Stimulated activated CD4-positive, alpha-beta T cell treated with anti-CD3 and anti-CD28 coated beads, Interleukin-1b, Interleukin-23, amount 100 ng/mL, for 48 hours (primary cell): ENCODE data around the gene XYLT2.
"Not testable (repeated sequence)": the region's sequence is repeated elsewhere in the genome, so short reads cannot be mapped to it uniquely, and the experiment has no call there.

ENCODE experiments used
- DNase-seq: peaks from one replicate; pipeline ENCODE4 v3.0.0-alpha.2; 2020

Gene XYLT2

DNA sequence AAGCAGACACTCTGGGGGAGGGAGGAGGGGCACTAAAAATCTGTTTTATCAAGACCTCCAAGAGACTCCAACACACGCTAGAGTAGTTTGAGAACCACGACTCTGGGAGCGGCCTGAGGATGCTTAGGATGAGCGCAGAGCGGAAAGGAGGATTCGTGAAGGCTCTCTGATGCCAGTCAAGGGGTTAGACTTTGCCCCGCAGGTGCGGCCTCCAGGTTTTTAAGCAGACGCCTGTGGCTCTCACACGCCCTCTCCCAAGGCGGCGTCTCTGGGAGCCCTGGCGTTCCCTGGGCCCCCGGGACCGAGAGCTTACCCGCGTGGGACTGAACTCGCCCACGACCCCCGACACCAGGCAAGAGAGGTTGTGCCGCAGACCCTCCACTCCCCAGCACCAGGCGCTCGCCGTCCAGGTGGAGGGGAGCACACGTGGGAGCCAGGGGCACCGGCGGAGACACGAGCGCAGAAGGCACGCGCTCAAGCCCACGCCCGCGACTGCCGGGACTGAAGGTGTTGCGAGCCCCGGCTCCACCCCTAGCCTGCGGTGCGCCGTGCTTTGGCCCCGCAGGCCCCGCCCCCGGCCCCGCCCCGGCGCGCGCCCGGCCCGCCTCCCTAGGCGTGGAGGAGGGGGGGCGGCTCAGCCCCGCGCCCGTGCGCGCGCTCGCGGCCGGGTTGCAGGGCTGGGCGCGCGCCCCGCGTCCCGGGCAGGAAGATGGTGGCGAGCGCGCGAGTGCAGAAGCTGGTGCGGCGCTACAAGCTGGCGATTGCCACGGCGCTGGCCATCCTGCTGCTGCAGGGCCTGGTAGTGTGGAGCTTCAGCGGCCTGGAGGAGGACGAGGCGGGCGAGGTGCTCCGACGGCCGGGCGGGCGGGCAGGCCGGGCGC, at the start of gene XYLT2:
TSS of gene XYLT2 (plus strand) at position 695 of the 881 bp plus-strand sequence. CDS start at position 710, 15 bp downstream.
- DNase-seq: peak; percentile 90

DNA sequence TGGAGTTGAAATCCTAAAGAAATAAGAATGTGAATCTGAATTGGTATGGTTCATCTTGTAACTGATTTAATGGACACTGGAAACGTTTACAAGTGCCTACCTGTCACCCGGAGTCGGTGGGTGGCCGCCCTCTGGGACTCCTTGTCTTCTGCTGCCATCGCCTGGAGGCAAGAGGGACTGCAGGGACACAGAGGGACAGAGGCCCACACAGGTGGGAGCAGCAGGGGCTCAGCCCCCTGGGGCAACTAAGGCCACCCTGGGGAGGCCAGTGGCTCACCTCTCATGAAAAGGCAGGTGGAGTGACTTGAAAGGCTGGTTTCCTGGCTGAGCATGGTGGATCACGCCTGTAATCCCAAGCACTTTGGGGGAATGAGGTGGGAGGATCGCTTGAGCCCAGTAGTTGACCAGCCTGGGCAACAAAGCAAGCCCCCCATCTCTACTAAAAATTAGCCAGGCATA, 48.5 kb upstream of the XYLT2 start:
- DNase-seq: peak; percentile 82

DNA sequence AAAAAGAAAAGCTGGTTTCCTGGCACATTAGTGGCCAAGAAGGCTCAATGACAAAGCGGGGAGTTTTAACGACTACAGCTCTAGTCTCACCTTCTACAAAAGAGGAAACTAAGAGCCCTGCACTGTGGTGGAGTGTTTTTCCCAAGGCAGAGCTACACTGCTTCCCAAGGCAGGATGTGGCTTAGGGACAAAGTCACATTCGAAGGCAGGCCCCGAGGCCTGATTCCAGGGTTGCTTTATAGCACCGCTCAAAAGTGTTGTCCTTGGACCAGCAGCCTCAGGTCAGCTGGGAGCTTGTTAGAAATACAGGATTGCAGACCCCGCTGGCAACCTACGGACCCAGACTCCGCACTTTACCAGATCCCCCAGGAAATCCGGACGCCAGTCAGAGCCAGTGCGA, 47.9 kb upstream of the XYLT2 start:
- DNase-seq: no peak

DNA sequence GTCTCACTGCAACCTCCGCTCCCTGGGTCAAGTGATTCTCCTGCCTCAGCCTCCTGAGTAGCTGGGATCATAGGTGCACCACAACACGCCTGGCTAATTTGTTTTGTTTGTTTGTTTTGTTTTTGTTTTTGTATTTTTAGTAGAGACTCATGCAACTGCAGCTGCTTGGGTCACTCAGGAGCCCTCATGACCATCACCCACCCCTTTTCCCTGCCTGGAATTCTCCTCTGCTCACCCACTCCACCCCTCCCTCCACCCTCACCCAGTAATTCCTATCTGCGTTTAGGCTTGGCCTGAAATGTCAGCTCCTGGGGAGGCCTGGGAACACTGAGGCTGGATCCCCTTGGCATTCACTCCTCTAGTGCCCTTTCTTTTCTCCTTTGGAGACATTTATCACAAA, 46.1 kb upstream of the XYLT2 start:
- no peak for DNase-seq

DNA sequence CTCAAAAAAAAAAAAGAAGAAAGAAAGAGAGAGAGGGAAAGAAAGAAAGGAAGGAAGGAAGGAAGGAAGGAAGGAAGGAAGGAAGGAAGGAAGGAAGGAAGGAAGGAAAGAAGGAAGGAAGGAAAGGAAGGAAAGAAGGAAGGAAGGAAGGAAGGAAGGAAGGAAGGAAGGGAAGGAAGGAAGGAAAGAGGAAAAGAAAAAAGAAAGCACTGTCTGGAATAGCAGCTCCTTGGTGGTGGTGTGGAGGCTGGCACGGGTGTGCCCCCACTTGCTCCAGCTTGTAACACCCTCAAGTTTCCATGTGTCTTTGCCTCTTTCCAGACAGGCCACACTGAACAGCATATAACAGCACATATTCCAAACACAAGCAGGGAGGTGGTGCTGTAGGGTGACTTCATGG, 45.1 kb upstream of the XYLT2 start:
- not testable (repeated sequence) for DNase-seq

DNA sequence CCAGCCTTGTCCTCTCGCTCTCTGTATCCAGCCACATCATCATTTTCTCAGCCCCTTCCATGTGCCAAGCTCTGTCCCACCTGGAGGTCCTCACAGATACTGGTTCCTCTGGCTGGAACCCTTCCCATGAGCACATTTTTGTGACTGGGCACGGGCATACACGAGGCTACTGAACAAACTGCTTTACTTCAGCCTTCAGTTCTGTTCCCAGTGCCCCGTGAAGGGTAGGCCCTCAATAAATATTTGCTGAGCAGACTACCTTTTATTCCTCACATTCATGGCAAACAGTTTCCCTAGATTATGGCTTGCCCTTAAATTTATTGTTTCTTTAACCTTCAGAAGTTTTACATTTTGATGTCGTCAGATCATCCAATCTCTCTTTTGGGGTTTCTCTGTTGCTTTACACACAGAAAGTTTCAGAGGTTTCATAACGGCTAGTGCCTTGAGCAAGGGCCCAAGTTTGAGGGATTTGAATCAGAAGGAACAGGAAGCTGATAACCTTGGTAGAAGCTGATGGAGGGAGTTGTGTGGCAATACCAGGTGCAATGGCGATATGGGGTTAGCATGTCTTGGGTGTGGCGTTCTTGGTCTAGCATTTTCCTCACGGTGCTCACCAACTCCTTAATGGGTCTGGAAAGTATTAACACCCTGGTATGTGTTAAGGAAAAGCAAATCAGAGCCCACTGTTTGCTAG, 43.9 kb upstream of the XYLT2 start:
- DNase-seq: no peak

DNA sequence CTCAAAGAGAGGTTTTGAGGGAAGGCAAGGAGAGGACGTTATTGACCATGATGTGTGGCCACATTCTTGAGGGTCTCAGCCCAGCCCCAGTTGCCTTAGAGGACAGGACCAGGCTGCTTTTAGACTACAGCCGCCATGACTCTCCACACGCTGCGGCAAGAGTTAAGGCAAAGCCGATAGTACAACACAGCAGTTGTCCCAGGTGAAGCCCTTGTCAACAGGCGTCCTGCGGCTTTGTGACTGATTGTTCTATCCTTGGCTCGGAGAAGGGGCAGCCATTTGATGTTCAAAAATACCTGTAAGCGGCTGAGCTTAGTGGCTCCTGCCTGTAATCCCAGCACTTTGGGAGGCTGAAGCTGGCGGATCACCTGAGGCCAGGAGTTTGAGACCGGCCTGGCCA, 42.9 kb upstream of the XYLT2 start:
- no peak for DNase-seq

DNA sequence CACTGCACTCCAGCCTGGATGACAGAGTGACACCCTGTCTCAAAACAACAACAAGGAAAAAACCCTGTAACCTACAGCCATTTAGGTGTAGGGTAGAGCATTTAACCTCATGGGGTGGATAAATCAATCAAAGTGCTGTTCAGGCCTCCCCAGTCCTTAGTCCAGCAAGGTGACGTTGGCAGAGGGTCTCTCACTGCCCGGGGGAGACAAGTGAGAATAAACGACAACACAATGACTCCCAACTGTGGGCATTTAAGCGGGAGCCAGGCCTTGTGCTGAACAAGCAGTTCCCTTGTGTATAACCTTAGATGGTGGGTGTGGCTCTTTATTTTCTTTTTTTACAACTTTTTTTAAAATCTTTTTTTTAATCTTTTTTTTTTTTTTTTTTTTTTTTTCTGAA, 42.3 kb upstream of the XYLT2 start:
- no peak for DNase-seq

DNA sequence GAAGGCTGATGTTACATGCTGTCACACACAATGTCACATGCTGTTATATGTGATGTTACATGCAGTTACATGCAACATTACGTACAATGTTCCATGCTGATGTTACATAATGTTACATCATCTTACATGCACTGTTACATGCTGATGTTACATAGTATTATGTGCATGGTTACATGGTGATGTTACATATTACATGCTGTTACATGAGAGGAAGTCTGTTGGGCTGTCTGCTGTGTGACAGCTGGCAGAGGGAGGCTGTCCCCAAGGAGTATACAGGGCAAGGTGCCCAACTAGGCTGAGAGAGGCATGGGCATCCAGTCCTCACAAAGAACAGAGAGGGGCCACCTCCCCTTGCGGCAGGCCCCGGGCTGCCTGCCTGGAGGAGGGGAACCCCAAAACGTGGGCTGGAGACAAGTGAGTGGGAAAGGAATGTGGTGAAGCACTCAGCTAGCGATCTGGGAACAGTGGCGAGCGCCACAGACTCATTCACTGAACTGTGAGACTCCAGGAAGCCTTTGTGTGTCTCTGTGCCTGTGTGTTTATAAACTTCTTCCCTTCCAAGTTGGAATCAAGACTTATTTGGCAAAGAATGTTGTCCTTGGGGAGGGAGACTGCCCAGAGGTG, 41.0 kb upstream of the XYLT2 start:
- DNase-seq: no peak

DNA sequence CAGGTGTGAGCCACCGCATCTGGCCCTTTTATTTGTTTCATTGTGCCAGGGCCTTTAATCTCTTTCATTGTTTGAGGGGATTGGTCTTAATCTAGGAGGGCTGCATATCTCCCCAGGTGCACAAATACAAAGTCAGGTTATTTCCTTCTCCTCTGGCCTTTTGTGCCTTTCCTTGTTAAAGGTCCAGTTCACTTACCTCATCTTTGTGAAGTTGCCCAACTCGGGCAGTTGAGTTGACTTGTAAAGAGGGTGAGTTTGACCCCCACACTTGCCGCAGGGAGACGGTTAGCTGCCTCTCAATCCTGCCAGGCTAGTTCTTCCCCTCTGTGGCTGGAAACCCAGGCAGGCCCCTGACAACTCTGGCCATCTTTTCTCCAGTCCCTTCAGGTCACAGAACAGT, 38.3 kb upstream of the XYLT2 start:
- no peak for DNase-seq

DNA sequence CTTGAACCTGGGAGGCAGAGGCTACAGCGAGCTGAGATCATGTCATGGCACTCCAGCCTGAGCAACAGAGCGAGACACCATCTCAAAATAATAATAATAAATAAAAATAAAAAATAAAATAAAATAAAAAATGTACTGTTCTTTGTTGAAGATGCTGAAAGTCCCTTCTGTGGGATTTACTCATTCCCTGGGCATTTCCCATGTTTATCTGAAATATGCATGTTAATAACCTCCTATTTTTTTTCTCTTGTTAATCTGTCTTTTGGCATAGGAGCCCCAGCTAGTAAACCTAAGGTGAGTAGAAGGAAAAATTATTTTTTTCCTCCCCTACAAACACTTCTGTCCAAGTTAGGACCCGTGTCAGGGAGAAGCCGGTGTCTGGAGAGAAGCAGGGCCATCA, 37.3 kb upstream of the XYLT2 start:
- no peak for DNase-seq

DNA sequence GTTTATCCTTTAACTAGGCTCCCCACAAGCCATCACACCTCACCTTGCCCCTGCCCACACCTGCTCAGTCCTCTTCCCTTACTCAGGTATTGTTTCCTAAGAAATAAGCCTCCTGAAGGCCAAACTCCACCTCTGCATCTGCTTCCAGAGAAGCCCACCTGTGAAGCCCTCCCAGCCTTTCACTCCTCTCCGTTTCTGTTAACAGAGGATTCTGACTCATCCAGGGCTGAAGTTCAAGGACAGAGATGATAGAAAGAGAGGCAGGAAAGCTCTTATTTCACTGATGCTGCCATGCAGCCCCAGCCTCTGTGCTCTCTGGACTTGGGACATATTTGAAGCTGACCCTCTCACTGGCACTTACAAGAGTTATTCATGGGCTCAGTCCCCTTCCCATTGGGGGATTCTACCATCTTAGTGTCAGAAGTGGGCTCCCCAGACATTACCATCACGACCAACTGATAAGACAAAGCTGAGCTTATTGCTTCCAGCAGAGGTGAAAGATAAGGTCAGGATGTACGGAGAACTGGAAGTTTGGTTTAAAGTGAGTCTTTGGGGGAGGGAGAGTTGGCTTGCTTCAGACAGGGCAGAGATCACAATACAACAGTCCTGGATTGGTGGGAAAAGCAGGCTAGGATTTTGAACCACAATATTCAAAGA, 35.3 kb upstream of the XYLT2 start:
- DNase-seq: no peak

DNA sequence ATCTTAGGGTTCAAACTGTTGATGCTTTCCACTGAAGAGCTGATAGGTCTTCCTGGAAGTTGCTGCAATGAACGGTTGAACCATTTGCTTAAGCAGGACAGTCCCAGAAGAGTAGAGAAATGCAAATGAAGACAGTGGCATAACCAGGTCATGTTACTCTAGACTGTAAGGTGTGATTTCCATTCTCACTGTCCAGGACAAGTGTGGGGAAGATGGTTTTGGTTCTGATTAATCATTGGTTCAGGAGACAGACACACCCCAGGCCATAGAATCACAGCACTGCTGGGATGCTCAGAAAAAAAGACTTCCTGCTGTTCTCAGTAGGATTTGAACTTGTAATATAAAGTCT, 34.8 kb upstream of the XYLT2 start:
- DNase-seq: no peak

DNA sequence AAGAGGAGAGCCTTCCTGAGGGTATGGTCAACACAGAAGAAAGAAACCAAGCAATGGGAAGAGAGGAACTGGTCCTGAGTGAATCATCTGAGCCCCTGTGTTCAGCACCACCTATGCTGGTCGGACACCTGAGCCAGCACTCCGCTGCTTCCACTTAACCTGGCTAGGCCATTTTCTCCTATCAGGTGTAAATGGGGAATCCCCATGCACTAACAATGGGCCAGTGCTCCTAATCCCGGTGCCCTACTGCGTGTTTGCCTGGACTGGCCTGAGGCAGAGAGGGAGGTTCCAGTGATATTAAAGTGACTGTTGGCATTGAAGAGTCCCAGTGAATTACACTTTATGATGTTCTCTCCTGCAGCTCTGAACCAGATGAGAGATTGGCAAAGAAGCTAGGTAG, 34.4 kb upstream of the XYLT2 start:
- no peak for DNase-seq

DNA sequence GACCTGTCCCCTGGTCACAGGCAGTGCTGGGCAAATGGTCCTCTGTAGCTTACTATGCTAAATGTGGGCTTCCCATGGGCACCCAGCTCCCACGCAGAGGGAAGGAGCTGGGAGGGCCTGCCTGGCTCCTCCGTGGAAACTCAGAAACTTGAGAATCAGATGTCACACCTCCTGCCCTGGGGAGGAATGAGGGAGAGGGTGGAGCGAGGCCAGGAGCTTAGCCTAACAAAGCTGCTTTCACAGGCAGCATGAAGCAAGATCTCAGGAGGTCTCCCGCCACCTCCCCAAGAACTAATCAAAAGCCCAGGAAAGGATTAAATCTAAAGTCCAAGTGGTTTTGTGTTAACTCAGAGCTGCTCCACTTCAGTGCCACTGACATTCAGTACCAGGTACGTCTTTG, 33.6 kb upstream of the XYLT2 start:
- no peak for DNase-seq

DNA sequence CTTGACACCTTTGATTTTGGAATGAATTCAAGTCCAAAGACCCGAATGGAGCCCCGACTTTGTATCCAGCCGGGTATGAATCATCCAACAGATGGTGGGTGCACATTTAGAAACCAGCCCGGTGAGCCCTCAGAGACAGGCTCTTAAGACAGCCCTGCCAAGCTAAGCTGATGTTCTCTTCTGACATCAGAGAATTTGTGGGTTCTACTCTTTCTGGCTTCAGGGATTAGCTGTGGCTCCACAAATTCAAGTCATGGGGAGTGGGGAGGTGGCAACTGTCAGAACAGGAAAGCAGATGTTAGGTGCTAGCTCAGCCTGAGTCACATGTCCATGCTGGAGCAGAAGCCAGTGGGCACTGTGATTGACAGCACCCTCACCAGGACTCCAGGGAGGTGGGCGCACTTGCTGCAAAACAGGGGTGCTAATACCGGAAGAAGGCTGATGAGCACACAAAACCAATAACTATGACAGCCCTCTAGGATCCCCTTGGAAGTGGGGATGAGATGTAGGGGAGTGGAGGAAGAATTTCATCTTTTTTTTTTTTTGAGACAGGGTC, 31.4 kb upstream of the XYLT2 start:
- no peak for DNase-seq

DNA sequence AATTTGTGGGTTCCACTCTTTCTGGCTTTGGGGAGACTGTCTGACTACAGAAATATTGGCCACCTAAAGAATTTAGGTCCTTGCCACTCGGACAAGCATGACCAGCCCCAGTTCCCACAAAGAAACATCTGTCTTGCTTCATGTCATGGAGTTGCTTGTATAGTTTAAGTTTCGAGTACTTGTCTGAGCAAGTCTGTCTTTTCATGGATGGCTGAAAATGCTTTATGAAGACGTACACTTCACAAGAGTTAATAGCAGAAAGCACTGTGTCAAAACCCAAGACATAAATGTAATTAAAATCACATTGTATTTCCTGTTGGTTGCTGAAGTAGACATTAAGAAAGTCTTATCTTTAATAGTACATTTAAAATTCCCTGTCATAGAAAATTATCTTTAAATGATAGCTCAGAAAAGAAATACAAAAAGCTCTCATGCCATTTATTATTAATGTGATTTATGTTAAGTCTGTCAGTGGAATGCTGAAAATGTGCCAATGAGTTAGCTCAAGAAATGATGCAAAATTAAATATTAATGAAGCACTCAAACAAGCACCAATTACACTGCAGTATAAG, 29.8 kb upstream of the XYLT2 start:
- no peak for DNase-seq

DNA sequence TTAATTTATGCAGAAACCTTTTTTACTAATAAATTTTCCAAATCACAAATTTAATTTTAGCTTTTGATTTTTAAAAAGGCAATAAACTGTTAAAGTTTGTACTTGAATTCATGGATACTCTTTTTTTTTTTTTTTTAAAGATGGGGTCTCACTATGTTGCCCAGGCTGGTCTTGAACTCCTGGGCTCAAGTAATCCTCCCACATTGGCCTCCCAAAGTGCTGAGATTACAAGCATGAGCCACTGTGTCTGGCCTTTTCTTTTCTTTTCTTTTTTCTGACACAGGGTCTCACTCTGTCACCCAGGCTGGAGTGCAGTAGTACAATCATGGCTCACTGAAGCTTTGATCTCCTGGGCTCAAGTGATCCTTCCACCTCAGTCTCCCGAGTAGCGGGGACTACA, 29.3 kb upstream of the XYLT2 start:
- not testable (repeated sequence) for DNase-seq

DNA sequence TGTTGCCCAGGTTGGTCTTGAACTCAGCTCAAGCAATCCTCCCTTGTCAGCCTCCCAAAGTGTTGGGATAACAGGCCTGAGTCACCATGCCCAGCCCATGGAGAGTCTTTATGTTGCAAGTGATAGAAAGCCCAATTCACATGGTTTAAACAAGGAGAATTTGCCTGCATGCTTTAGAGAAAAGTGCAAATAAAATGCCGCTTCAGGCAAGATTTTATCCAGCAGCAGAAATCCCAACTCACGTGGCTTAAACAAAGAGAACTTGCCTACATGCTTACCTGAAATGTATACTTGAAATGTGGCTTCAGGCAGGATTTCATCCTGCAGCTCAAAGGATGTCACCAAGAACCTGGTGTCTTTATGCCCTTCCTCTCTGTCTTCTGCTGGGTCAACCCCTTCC, 28.8 kb upstream of the XYLT2 start:
- no peak for DNase-seq

DNA sequence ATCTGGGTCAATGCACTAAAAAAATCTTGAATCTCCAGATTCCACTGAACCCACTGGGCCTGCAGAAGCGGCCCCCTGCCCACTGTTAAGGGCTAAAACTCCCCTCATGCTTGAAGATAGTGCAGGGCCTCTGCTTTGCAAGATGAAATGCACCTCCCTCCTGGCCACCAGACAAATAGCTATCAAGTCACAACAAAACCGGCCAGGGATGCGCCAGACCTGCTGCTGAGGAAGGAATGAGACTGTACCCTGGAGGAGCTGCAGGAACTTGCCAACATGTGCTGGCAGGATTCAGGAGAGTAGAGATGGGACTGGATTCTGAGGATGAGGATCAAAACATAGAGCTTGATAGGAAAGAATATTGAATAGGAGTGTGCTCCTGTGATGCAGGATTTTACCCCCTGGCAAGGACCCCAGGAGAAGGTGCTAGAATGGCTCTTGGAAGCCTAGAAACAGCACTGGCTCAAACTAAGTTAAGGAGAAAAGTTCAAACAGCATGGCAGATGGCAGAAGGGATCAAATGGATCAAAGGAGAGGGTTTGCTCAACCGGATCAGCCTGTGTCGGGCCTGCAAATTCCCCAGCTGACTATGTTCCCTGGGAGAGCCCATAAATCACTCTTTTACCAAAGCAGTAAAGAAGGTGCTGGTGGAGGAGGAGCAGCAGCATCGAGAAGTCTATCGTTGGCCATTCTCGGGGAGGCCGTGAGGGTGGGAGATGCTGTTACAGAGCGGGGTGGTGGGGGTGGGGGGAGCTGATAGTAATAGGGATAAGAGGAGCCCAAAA, 27.2 kb upstream of the XYLT2 start:
- no peak for DNase-seq

DNA sequence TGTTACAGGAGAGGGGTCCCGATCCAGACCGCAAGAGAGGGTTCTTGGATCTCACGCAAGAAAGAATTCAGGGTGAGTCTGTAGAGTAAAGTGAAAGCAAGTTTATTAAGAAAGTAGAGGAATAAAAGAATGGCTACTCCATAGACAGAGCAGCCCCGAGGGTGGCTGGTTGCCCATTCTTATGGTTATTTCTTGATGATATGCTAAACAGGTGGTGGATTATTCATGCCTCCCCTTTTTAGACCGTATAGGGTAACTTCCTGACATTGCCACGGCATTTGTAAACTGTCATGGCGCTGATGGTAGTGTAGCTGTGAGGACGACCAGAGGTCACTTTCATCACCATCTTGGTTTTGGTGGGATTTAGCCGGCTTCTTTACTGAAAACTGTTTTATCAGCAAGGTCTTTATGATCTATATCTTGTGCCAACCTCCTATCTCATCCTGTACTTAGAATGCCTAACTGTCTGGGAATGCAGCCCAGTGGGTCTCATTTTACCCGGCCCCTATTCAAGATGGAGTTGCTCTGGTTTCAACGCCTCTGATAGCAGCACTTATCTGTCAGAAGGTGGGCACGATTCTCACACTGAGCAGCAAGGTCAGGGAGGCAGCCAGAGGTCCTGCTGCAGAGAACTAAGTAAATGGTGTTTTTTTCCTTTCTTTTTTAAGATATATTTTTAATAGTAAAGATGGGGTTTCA, 26.5 kb upstream of the XYLT2 start:
- no peak for DNase-seq
